Loucy (cell line): ENCODE data around the gene SMIM13.
"Not testable (repeated sequence)": the region's sequence is repeated elsewhere in the genome, so short reads cannot be mapped to it uniquely, and the experiment has no call there.

ENCODE experiments used
- H2AFZ ChIP-seq: fragments of 200-600 bp; sonication (generic); 2 replicates; pipeline ENCODE4 v1.6.0; 2016; ENCODE audit warnings: antibody characterized with exemption, mild to moderate bottlenecking, low read length, moderate library complexity
- H3F3A ChIP-seq: fragments of 200-600 bp; 2 replicates; pipeline ENCODE4 v1.6.0; 2016; ENCODE audit warnings: antibody characterized with exemption, low read depth, mild to moderate bottlenecking
- H3K27me3 ChIP-seq: fragments of 200-600 bp; sonication (generic); 2 replicates; pipeline ENCODE4 v1.6.1; 2014; ENCODE audit warnings: low read length, mild to moderate bottlenecking; ENCODE audit not compliant: insufficient read depth, poor library complexity, severe bottlenecking
- H3K36me3 ChIP-seq: fragments of 200-600 bp; sonication (generic); 2 replicates; pipeline ENCODE4 v1.6.1; 2016; ENCODE audit warnings: low read length; ENCODE audit not compliant: insufficient read depth
- H3K4me1 ChIP-seq: fragments of 200-600 bp; sonication (generic); 2 replicates; pipeline ENCODE4 v1.5.1; 2014; ENCODE audit warnings: low read length, mild to moderate bottlenecking; ENCODE audit not compliant: insufficient read depth, poor library complexity, severe bottlenecking
- H3K4me2 ChIP-seq: fragments of 200-600 bp; sonication (generic); 2 replicates; pipeline ENCODE4 v1.6.0; 2014; ENCODE audit warnings: antibody characterized with exemption, low read length, low read depth, mild to moderate bottlenecking; ENCODE audit not compliant: poor library complexity, severe bottlenecking
- H3K4me3 ChIP-seq: fragments of 200-600 bp; sonication (generic); 2 replicates; pipeline ENCODE4 v1.5.1; 2014; ENCODE audit warnings: low read length, mild to moderate bottlenecking, mixed read lengths; ENCODE audit not compliant: poor library complexity, severe bottlenecking
- H3K79me2 ChIP-seq: fragments of 200-600 bp; sonication (generic); 2 replicates; pipeline ENCODE4 v1.6.1; 2014; ENCODE audit warnings: low read length; ENCODE audit not compliant: insufficient read depth
- H3K9ac ChIP-seq: fragments of 200-600 bp; sonication (generic); 2 replicates; pipeline ENCODE4 v1.6.0; 2014; ENCODE audit warnings: mild to moderate bottlenecking, low read depth, low read length, moderate library complexity; ENCODE audit not compliant: poor library complexity, severe bottlenecking
- H3K9me2 ChIP-seq: fragments of 200-600 bp; sonication (generic); replicated peaks from 2 replicates; pipeline ENCODE4 v1.6.1; 2016; ENCODE audit warnings: low read depth, low read length, mixed read lengths
- H3K9me3 ChIP-seq: fragments of 200-600 bp; sonication (generic); 2 replicates; pipeline ENCODE4 v1.6.1; 2014; ENCODE audit warnings: mild to moderate bottlenecking, antibody characterized with exemption, low read length, low read depth; ENCODE audit not compliant: insufficient read depth
- H4K20me1 ChIP-seq: fragments of 200-600 bp; sonication (generic); 2 replicates; pipeline ENCODE4 v1.6.0; 2014; ENCODE audit warnings: antibody characterized with exemption, low read length, mild to moderate bottlenecking; ENCODE audit not compliant: insufficient read depth, poor library complexity, severe bottlenecking
- CTCF ChIP-seq: fragments of 200-600 bp; sonication (generic); conservative IDR thresholded peaks from 2 replicates; pipeline ENCODE4 v1.5.1; 2014; ENCODE audit warnings: mild to moderate bottlenecking, antibody characterized with exemption, low read length
- EZH2phosphoT487 ChIP-seq: fragments of 200-600 bp; IDR thresholded peaks from 2 replicates; pipeline ENCODE4 v1.6.1; 2018; ENCODE audit warnings: antibody characterized with exemption, mild to moderate bottlenecking, moderate library complexity, borderline replicate concordance

SMIM13 gene

GRCh38 chr6:11085758-11086435 lies 7.7 kb upstream of the SMIM13 start:
- H3K79me2 ChIP-seq: no peaks in the 10 kb centered on the region
- H3K9me3 ChIP-seq: no peaks in the 10 kb centered on the region
- no peaks in the 10 kb centered on the region for H4K20me1 ChIP-seq
- no peaks in the 10 kb centered on the region for H3K9me2 ChIP-seq
- H2AFZ ChIP-seq: no peak overlapping the region
- no peaks in the 10 kb centered on the region for H3K4me1 ChIP-seq
- H3F3A ChIP-seq: no peaks in the 10 kb centered on the region
- no peak for TF ChIP-seq CTCF
- no peak for TF ChIP-seq EZH2phosphoT487
- H3K4me2 ChIP-seq: no peak overlapping the region
- no peak overlapping the region for H3K4me3 ChIP-seq
- no peak overlapping the region for H3K9ac ChIP-seq
- no peaks in the 10 kb centered on the region for H3K36me3 ChIP-seq
- H3K27me3 ChIP-seq: no peaks in the 10 kb centered on the region

GRCh38 chr6:11087141-11087812 lies 6.4 kb upstream of the SMIM13 start:
- H3K79me2 ChIP-seq, H3K4me2 ChIP-seq, H4K20me1 ChIP-seq, H2AFZ ChIP-seq, H3K36me3 ChIP-seq, H3K9ac ChIP-seq, H3K4me3 ChIP-seq, H3K9me2 ChIP-seq, H3F3A ChIP-seq, H3K9me3 ChIP-seq, H3K27me3 ChIP-seq, H3K4me1 ChIP-seq: not testable (repeated sequence)

- peaks cover 6% of the 10 kb centered on the region for H3K79me2 ChIP-seq
- H3K36me3 ChIP-seq: no peaks in the 10 kb centered on the region
- no peaks in the 10 kb centered on the region for H3F3A ChIP-seq
- H2AFZ ChIP-seq: no peak overlapping the region
- no peaks in the 10 kb centered on the region for H3K9me3 ChIP-seq
- peaks cover 1% of the 10 kb centered on the region for H4K20me1 ChIP-seq
- no peaks in the 10 kb centered on the region for H3K27me3 ChIP-seq
- TF ChIP-seq EZH2phosphoT487: no peak
- no peak for TF ChIP-seq CTCF
- no peak overlapping the region for H3K9ac ChIP-seq
- peaks cover 8% of the 10 kb centered on the region for H3K4me1 ChIP-seq
- no peak overlapping the region for H3K4me3 ChIP-seq
- no peak overlapping the region for H3K4me2 ChIP-seq
- H3K9me2 ChIP-seq: no peaks in the 10 kb centered on the region
These were observed 3.9 kb upstream of the SMIM13 start for GRCh38 chr6:11089695-11090094.

- not testable (repeated sequence) for H2AFZ ChIP-seq, H3K36me3 ChIP-seq, H3K9me2 ChIP-seq, H3K4me2 ChIP-seq, H3K9me3 ChIP-seq, H3K9ac ChIP-seq, H3K27me3 ChIP-seq, H3F3A ChIP-seq, H3K4me3 ChIP-seq
- H4K20me1 ChIP-seq: peaks cover 15% of the 10 kb centered on the region
- H3K79me2 ChIP-seq: peaks cover 21% of the 10 kb centered on the region
- H3K4me1 ChIP-seq: peaks cover 20% of the 10 kb centered on the region
These were observed 2.5 kb upstream of the SMIM13 start for GRCh38 chr6:11091141-11091540.
